T-helper 1 cell treated with Interleukin-12 subunit alpha and Interleukin-12 subunit beta and Interleukin-4 antibody, amounts not matched to agents 30 ng/mL and 1 ng/mL, for 36 hours (primary cell): Measurements from ENCODE around the gene TSEN2. TPM values are rescaled to one million over a fixed set of nuclear protein-coding genes. Genes with fewer than 3 reads are reported as not detected.
"Not testable (repeated sequence)": the region's sequence is repeated elsewhere in the genome, so short reads cannot be mapped to it uniquely, and the experiment has no call there.

Experiments
- intact Hi-C: fragments of 100-400 bp; cut with micrococcal nuclease; formaldehyde crosslinking; loops from one replicate; pipeline ENCODE4 v1.15.1; 2024
- total RNA-seq: library from RNA; stranded (reverse); gene quantifications from 2 replicates; pipeline ENCODE4 v1.2.3, GENCODE V29; 2022

TSEN2 gene
- total RNA-seq = 13.3 TPM in 2 replicates

DNA sequence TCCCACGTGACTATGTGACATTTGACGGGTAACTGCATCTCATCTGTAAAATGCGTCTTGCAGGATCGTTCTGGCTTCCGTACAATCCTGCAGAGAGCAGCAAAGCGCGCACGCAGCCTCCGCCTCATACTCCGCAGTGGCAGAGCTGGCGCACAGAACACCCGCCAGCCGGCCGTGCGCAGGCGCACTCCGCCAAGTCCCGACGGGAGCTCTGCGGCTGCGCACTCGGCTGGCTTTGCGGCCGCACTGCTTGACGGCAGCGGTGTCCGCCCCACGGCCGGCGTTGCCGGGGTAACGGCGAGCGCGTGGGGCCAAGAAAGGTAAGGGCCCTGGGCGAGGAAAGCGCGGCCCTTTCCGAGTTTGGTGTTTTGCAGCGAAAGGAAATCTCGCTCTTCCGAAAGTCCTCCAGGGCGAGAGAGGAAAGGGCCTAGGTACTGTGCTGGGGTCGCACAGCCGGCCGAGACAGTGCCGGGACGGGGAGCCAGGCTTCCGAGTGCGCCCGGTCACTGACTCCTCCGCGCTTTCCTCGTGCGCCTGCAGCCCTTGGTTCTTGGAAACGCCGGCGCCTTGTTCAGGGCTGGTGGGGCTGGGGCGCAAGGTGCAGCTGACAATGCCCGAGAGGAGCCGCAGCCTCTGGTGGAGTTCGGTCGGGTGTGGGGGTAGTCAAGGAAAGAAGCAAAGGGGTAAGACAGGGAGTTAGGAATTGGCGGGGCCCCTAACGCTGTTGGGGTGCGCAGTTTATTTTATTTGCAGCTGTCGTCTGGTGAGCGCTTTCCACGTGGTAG, at the start of gene TSEN2:
Gene TSEN2 (plus strand): TSS at position 283 of the 785 bp plus-strand sequence. CDS start 5,321 bp downstream, outside the sequence.
- intact Hi-C loops = loop anchor here (1.0 to 10.0 kb wide), 19 partner anchors 73 to 1640 kb away; partner anchors contain the start of genes CHCHD4, MKRN2, NUP210 and PPARG

DNA sequence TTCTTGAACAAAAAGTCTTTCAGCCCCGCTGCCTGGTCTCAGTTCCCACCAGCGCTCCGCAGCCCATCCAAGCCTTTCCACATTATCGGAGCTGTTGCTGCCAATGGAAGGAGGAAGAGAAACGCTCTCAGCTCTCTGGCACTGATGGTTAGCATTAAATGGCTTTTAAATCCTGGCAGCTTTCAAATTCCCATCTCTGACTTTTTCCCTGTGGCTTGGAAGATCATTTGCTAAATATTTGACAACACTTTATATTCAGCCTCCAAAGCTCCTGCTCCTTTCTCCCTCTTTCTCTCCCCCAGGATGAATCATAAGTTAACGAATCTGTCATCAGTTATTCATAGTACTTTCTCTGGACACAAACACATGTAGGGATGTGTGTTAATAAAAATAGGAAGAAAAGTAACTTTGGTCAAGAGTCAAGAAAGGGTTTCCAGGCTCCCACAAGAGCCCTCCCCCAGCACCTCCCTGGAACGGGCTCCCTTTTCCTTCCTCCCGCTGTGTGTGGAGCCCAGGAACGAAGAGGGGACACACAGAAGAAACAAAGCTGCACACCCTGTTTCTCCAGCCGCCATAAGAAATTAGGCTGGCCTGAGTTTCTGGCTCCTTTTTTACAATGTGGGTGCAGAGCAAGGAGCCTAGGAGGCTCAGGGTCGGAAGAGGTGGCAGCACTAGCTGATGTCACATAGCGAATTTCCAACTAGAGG, 47.6 kb upstream of the TSEN2 start:
- intact Hi-C loops = no loop called here

DNA sequence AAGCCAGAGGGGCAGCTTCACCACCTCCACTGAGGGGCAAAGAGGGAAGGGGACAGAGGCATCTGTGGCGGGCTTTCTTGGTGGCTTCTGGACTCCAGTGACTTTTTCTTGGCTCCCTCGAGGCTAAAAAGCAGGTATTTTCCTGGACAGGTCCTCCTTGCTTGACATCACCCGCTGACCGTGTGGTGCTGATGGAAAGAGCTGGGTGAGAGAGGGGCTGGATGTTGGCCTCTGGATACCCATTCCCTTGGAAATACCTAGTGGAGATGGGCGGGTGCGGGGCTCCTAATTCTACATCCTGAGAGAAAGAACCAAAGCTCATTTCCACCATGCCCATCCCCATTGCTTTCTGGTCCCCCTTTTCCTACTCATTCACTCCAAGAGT, 47.1 kb upstream of the TSEN2 start:
- intact Hi-C loops = no loop called here

DNA sequence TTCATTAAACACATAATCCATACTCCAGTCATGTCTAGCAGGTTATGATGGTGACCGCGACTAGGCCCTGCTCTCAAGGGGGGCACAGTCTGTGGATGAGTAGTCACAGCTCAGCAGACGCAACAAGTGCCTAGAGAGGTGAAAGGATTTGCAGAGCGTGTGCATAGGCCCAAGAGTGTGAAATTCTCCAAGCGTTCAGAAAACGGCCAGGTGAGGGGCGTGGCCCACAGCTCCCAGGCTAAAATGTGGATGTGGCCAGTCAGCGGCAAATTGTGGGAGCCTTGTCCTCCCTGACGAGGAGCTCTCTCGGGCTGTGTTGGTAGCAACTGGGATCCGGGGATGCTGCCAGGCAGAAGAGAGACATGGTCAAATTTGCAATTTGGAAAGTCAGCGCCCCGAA, 46.4 kb upstream of the TSEN2 start:
- intact Hi-C loops = no loop called here

DNA sequence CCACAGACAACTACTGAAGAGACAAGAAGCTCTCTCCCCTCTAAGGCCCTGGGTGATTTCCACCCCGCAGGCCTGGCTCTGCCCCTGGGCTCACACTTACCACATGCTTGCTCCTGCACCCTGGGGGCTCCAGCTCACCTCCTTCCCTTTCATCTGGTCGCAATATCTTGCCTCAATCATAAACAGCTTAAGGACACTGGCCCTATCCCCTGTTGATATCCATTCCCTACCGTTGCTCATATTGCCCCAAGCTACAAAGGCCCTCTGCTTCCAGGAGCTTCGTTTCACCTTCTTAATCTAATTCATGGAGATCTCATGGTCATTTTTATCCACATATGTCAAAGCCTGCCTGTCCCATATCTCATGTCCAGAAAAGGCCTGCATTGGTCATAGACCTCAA, 46.0 kb upstream of the TSEN2 start:
- intact Hi-C loops = no loop called here

DNA sequence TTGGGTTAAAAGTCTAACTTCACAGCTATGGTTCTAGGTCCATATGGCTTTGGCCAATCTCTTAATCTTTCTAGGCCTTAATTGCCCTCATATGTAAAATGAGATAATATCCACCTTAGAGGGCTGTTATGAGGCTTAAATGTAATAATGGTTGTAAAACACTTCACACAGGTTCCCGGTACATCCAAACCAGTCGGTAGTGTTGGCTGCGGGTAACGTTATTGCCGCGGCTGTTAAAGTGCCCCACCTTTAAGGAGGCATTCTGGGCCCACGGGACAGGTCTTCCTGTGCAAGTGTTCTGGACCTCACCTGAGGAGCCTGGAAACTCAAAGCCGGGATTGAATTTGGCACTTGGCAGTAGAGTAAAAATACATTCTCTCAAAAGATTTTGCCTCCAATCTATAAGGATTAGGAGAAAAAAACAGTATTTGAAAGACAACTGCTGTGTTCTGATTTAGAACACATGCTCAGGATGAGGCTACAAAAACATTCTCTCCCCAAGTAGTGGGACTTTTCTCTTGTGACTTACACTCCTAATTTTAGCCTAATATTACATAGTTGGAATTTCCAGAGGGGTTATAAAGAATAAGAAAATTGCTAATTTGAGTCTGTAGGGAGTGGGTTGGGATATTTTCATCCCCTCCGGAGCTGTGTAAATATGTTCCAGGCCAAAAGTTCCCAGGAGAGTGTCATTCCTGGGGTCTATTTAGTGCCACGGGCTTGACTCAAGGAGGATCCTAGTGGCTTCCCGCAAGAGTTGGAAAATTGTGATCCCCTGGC, 44.9 kb upstream of the TSEN2 start:
- intact Hi-C loops = no loop called here

DNA sequence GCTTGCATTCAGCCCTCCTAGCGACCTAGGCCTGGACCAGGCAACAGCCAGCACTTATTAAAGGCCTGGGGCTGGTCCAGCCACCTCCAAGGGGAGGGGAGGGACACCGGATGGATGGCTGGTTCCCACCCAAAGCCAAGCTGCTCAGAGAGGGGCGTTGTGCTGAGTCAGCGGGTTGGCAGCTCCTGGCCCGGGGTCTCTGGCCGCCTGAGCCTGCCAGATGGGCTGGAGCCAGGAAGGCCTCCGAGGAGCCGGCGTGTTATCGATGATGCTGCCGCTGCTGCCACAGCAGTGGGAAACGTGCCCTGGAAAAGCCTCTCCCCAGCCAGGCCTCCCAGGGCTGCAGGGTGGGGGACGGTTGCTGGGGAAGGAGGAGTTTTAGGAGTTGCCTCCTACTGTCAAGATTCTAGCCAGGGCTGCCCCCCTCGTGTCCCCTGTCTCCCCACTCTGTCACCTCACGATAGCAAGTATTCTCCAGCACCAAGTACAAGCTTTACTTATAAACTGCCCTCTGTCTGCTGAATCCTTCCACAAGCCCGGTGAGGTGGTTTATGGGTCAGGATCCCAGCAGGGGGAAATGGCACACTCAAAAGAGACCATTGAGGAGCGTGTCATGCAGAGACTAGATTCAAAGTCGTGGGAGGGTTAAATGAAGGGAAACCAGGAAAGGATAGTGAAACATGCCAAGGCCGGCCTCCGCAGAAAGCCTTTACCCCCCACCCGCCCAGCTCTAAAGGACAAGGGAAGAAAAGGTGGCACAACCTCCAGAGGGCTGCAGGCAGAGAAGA, 43.2 kb upstream of the TSEN2 start:
- intact Hi-C loops = no loop called here

DNA sequence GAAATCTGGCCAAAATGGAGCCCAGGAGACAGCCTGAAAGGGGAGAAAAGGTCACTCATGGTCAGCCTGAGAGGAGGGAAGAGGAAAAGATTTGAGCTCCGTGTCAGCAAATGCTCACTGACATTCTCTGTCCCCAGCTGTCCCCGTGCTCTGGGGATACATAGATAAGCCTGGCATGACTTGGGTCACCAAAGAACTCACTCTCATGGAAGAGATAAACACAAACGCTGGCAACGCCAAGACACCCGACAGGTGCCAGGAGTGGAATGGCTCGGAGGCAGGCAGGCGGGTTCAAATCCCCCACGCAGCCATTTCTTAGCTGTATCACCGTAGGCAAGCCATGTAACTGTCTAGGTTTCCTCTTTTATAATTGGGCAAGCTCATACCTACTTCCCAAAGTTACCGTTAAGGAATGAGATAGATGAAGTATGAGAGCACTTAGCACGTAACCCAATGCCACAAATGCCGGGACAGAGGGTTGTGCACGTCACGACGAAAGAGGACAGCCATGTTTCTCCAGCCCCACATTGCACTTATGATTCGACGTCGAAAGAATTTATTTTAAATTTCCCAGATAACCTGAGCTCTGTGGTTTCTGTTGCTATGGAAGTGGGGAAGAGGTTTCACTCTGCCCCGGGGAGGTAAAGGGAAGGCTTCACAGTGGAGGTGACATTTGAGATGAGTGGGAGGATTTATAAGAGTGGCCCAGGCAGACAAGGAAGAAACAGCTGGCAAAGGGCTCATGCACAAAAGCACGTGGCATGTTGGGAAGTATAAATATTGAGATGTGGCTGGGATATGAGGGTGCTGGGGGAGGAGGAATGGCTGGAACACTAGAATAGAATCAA, 41.4 kb upstream of the TSEN2 start:
- intact Hi-C loops = no loop called here

DNA sequence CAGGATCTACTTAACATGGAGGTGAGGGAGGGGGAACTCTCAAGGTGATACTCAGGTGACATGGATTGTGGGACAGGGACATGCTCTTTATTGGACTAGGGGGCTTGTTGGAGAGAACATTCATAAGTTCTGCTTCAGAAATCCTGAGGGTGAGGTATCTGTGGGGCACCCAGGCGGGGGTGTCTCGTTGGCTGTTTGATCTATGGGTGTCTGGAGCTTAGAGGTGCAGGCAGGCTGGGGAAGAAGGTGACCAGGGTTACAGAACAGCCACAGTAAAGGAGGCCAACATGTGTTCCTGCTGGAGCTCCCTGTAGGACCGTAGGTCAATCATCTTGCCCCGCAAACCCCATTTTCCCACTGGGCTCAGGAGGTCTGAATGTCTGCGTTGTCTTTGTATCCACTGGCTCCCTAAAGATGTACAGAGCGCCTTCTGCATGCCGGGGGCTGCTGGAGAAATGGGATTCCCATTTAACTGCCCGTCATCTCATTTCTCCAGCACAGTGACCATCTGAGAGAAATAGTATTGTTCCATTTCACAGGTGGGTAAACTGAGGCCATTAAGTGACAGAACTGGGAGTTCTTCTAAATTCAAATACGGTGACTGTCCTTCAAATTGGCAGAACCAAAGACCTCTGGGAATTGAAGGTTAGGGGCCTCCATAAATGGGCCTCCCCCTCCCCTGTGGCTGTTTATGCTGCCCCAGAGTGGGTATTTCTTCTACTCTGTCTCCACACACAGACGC, 40.3 kb upstream of the TSEN2 start:
- intact Hi-C loops = no loop called here

DNA sequence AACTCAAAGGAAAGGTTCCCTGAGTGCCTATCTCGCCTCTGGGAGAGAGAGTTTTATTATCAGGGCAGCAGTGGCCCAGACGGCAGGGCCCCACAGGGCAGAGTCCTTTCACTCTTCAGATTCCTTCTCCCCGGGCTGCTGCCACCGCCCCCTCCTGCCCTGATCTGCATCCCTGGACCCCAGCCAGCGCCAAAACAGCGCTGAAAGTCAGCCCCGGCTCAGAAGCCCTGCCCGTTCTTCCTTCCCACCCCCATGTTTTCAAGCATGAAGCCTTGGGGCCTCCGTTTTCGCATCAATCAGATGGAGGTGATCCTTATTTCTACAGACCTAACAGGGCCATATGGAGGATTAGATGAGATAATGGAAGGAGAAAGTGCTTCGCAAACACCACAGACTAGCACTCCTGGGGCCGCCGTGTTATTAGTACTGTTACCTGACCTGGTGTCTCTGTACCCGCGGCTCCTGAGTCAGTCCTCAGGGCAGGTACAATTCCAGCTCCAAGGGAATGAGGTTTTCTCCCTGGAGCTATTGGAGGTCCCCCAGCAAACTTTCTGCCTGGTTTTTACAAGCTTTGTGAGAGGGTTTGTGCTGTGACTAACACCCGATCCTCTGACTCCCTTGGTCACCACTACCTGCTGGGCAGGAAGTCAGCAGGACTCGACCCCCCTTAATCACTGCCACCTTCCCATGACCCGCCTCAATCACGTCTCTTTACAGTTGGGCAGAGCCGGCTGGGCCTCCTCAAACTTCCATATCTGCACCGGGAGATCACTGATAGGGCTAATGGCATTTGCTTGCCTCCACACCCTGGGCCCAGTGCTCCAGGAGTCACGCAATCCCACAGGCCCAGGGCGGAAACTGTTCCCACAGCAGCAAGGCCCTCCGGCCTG, 39.5 kb upstream of the TSEN2 start:
- intact Hi-C loops = no loop called here

DNA sequence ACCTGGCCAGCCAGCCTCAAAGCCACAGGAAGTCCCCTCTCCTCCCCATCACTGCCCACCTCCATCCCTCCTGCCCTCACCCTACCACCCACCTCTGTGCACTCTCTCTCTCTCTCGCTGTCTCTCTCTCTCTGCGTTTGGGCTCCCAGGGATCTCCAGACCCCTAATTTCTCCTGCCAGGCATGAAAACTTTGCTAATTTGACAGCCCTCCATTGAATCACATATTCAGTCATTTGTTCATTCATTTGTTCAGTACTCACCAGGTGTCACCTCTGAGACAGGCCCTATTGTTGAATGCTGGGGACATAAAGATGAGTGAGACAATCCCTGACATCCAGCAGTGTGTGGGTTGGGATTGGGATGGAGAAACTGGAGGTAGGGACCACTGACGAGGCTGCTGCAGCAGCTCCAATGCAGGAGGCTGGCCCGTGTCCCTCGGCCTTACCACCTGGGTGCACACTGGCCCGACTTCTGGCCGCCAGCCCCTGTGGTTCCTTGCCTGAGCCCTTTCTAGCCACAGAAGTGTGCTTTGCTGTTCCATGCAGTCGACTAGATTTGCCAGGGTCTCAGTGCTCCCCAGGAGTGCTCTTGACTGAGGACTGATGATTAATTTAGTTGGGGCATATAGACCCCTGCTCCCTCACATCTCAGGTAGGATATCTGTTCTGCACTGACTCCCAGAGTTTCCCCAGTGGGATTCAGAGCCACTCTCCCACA, 38.6 kb upstream of the TSEN2 start:
- intact Hi-C loops = no loop called here

DNA sequence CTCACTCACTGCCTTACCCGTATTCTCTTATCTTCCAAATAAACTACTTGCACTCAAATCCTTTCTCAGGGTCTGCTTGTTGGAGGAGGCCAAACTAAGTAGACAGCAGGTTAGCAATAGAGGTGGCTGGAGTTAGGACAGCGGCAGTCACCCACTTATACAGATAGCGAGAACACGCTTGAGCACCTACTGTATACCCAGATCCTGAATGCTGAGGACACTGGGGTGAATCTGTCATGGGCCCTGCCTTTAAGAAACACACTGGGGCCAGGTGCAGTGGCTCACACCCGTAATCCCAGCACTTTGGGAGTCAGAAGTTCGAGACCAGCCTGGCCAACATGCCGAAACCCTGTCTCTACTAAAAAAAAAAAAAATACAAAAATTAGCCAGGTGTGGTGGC, 38.0 kb upstream of the TSEN2 start:
- intact Hi-C loops = no loop called here

DNA sequence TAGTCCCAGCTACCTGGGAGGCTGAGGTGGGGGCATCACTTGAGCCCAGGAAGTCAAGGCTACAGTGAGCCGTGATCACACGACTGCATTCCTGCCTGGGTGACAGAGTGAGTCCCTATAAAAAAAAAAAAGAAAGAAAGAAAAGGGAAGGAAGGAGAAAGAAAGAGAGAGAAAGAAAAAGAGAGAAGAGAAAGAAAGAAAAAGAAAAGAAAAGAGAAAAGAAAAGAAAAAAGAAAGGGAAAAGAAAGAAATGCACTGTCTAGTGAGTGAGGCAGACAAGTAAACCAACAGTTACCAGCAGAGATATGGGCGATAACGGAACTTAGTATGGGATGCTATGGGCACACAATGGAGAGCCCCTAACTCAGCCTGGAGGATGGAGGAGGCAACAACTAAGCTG, 37.2 kb upstream of the TSEN2 start:
- intact Hi-C loops = no loop called here

DNA sequence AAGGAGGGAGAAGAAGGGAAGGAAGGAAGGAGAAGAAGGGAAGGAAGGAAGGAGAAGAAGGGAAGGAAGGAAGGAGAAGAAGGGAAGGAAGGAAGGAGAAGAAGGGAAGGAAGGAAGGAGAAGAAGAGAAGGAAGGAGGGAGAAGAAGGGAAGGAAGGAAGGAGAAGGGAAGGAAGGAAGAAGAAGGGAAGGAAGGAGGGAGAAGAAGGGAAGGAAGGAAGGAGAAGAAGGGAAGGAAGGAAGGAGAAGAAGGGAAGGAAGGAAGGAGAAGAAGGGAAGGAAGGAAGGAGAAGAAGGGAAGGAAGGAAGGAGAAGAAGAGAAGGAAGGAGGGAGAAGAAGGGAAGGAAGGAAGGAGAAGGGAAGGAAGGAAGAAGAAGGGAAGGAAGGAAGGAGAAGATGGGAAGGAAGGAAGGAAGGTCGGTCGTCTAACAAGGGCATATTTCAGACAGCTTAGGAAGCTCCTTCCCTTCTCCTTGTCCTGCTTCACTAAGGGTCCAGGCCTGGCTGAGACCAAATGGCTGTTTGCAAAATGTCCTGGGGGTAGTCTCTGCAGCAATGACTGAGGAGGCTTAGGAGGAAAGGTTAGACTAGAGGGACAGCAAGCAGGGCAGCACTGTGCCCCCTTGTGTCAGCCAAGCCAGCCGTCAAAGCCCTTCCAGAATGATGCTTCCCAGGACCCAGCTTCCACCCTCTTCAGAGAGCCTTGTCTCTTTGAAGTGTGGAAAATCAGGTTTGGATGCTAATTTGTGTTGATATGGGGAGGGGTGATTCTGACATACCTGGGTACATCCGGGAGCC, 35.7 kb upstream of the TSEN2 start:
- intact Hi-C loops = not testable (repeated sequence)

DNA sequence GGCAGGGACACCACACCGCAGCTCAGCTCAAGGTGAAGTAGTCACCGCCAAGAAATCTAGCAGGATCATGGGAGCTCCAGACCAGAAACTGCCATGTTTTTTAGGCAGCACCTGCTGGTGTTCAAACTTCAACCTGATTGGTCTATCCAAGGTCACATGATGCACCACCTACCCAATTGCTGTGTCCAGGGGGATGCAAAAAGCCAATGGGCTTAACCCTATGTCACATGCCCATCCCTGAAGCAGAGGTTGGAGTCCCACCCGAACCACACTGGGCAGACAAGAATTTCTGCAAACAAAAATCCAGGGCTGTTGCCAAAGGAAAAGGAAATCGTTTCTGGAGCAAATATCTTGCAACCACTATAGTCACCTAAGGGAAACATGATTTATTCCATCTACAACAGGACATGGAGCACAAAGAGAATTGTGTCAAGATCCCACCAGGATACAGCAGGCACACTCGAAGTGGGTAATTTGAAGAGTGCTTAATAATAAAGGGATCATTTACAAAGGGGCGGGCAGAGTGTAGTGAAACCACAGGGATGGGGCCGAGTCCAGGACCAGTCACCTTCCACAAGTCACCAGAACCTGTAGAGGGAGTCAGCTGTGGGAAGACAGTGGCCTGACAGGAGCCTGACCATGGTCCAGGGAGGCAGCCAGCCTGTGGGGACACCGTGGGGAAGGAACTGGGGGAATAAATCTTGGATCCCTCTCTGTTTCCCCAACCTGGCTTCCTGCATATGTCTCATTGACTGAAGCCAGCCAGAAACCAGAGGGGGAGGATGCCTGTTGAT, 34.2 kb upstream of the TSEN2 start:
- intact Hi-C loops = no loop called here

DNA sequence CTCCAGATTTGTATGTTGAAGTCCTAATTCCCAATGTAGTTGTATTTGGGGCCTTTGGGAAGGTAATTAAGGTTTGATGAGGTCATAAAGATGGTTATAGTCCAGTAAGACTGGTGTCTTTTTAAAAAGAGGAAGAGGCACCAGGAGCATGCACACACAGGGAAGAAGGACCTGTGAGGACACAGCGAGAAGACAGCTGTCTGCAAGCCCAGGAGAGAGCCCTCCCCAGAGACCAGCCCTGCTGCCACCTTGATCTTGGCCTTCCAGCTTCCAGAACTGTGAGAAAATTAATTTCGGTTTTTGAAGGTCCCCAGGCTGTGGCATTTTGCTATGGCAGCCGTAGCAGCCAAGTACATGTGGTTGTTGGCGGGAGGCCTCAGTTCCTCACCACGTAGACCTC, 32.8 kb upstream of the TSEN2 start:
- intact Hi-C loops = no loop called here
